ENCODE measurements around the gene MED25. TPM values are rescaled to one million over a fixed set of nuclear protein-coding genes. Genes with fewer than 3 reads are reported as not detected.
A peak's percentile ranks its signal among the peaks of the same experiment; 100 is the strongest.

The MED25 gene
- total RNA-seq, 4 donors from 2014 or later = 29.7 to 57.7 (median 41.8) TPM

DNA sequence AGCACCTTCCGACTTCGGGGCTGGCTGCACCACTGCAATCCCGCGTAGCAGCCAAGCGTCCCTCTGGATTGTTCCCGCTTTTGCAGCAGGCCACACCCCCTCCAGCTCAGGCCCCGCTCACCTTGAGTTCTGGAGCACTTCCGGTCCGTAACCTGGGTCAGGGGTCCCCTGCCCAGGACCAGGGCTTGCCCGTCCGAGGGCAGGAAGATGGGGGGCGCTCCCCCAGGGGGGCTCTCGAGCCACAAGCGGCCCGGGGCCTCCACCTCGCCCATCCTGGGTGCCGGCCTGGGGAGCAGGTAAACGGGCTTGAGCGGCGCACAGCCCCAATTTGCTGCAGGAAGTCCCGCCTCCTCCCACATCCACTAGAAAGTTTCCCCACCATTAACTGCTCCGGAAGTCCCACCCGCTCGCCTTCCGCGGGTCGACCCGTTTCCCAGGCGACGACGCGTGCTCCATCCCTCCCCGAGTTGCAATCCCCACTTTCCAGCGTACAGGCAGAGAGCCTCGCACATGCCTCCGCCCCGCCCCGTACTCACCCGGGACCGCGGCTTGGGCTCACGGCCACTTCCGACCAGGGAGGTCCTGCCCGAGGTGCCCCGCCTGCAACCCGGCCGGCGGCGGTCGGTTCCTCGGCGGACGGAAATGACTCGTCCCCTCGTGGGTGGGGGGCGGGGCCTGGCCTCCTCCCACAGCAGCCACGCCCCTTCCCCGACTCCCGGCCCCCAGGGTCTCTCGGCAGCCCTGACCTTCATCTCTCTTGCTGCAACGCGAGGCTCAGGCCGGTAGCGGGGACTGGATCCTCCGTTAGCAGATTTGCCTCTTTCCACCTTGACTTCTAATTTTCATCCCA, 49.1 kb downstream of the MED25 start, which contains the start of gene PNKP:
Gene PNKP (minus strand): TSS at position 644 of the 850 bp plus-strand sequence. CDS start 372 bp downstream, at position 272.
- H3K4me1 ChIP-seq = peaks cover 4 to 45% (median 24%) of the 10 kb centered on the region in 4 donors
- peak; percentile 89 to 95 (median 94) for DNase-seq
- peaks cover 0 to 26% (median 0%) of the 10 kb centered on the region in 3 donors for H3K36me3 ChIP-seq
- TF ChIP-seq, protein P1, sequence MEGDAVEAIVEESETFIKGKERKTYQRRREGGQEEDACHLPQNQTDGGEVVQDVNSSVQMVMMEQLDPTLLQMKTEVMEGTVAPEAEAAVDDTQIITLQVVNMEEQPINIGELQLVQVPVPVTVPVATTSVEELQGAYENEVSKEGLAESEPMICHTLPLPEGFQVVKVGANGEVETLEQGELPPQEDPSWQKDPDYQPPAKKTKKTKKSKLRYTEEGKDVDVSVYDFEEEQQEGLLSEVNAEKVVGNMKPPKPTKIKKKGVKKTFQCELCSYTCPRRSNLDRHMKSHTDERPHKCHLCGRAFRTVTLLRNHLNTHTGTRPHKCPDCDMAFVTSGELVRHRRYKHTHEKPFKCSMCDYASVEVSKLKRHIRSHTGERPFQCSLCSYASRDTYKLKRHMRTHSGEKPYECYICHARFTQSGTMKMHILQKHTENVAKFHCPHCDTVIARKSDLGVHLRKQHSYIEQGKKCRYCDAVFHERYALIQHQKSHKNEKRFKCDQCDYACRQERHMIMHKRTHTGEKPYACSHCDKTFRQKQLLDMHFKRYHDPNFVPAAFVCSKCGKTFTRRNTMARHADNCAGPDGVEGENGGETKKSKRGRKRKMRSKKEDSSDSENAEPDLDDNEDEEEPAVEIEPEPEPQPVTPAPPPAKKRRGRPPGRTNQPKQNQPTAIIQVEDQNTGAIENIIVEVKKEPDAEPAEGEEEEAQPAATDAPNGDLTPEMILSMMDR (IDR thresholded peaks at IDR 0.05) = no peak
- TF ChIP-seq POLR2A (IDR thresholded peaks at IDR 0.05) = peak; percentile 56 to 68
- no peaks in the 10 kb centered on the region for H3K9me3 ChIP-seq
- H3K27me3 ChIP-seq = no peaks in the 10 kb centered on the region
- peak within 1 kb of the TSS; percentile 85 to 93 (median 91) for H3K27ac ChIP-seq
- H3K4me3 ChIP-seq = peak within 1 kb of the TSS; percentile 57 to 89 (median 69)

DNA sequence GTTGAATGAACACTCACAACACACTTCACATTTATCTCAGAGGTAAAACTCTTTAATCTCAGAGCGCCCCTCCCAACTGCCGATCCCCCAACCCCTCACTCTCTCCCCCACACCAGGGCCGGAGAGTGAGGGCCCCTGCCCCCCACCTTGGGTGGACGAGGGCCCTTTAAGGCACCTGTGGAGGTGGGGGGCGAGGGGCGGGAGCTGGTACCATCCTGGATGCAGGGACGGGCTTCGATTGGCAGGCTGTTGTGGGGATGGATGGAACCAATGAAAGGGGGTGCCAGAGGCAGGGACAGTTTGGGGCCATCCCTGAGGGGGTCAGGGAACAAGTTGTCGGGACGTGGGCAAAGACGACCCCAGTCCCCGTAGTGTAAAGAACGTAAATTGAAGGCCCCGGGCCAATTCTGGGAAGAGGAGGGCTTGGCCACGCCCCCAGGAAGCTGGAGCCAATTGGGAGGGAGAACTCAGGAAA, 51.0 kb downstream of the MED25 start:
- Histone ChIP-seq H3K4me1 (peaks cover 4 to 45% (median 24%) of the 10 kb centered on the region in 4 donors), H3K27ac (peak overlapping the region; percentile 85 to 93 (median 91)), H3K36me3 (peaks cover 0 to 17% (median 0%) of the 10 kb centered on the region in 3 donors), H3K27me3 (no peaks in the 10 kb centered on the region), H3K4me3 (peak overlapping the region; percentile 37 to 51 (median 50)), H3K9me3 (no peaks in the 10 kb centered on the region)
- TF ChIP-seq, protein P1 (IDR thresholded peaks at IDR 0.05) = no peak
- TF ChIP-seq POLR2A (IDR thresholded peaks at IDR 0.05) = no peak
- DNase-seq = no peak

GRCh38 chr19:49869484-49870308, 51.6 kb downstream of the MED25 start:
- no peaks in the 10 kb centered on the region for H3K27me3 ChIP-seq
- H3K4me1 ChIP-seq = peaks cover 4 to 48% (median 24%) of the 10 kb centered on the region in 4 donors
- H3K4me3 ChIP-seq = peak overlapping the region; percentile 51 to 65 (median 62)
- peak; percentile 92 to 98 (median 98) for DNase-seq
- peak overlapping the region; percentile 85 to 95 (median 91) for H3K27ac ChIP-seq
- no peaks in the 10 kb centered on the region for H3K9me3 ChIP-seq
- peaks cover 0 to 15% (median 0%) of the 10 kb centered on the region in 3 donors for H3K36me3 ChIP-seq
- TF ChIP-seq POLR2A (IDR thresholded peaks at IDR 0.05) = peak; percentile 64 to 80
- TF ChIP-seq, protein P1 (IDR thresholded peaks at IDR 0.05) = peak in 2 of 6 experiments; percentile 33 to 36

DNA sequence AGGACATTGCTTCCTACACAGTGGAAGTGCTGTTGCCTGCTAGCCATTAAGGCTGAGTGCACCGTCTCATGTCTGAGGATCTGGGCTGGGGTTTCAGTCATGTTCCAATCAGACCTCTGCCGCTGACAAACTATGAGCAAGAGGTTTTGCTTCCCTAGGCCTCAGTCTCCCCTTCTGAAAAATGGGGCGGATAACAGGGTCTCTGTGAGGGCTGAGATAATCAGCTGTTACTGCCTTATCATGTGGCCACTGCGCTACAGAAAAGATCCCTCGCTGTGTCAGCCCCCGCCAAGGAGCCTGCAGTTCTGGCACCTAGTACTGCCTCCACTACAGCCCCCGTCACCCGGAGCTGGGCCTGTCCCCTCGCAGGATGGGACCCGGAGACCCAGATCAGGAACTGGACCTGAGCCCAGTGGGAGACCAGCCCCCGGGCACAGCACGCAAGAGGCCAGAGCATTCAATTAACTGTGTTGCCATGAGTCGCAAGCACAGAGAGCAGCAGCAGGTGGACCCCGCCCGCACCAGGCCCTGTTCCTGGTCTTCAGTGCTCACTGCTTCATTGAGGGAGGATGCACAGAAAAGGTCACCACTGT, 52.3 kb downstream of the MED25 start:
- Histone ChIP-seq H3K9me3 (no peaks in the 10 kb centered on the region), H3K36me3 (peaks cover 0 to 15% (median 0%) of the 10 kb centered on the region in 3 donors), H3K27me3 (no peaks in the 10 kb centered on the region), H3K4me1 (peaks cover 5 to 49% (median 24%) of the 10 kb centered on the region in 4 donors), H3K4me3 (peak overlapping the region; percentile 51 to 65 (median 62)), H3K27ac (peak overlapping the region; percentile 85 to 95 (median 91))
- no peak for TF ChIP-seq POLR2A (IDR thresholded peaks at IDR 0.05)
- TF ChIP-seq, protein P1 (IDR thresholded peaks at IDR 0.05) = no peak
- DNase-seq = no peak

All from Peyer's patch (tissue), 4 donors.